Body of pancreas (tissue), 4 donors: ENCODE data around the gene PITPNB. TPM values are rescaled to one million over a fixed set of nuclear protein-coding genes. Genes with fewer than 3 reads are reported as not detected.

Experiments used
- ATAC-seq: fragments of 150-250 bp; one replicate; pipeline ENCODE4 v1.9.1; 2016
- DNase-seq, 4 donors: peaks; one replicate each; pipeline ENCODE4 v3.0.0-alpha.2; 2019
- H3K27ac ChIP-seq, 4 donors: fragments of 200-600 bp; sonication (generic); 1 replicate in 3 of 4; 2 replicates in 1 of 4; pipeline versions ENCODE4 v1.5.1 to v1.6.1; 2016 to 2019; ENCODE audit warnings: mild to moderate bottlenecking in 1 of 4, mixed read lengths in 1 of 4, moderate library complexity in 1 of 4
- H3K27me3 ChIP-seq, 2 donors: fragments of 200-600 bp; sonication (generic); one replicate each; pipeline ENCODE4 v1.6.0; 2016; ENCODE audit warnings: mild to moderate bottlenecking in 1 of 2
- H3K36me3 ChIP-seq, 2 donors: fragments of 200-600 bp; sonication (generic); replicated peaks in 1 of 2; 2 replicates each; pipeline ENCODE4 v1.5.1; 2016; ENCODE audit warnings: low read depth in 2 of 2; ENCODE audit not compliant: insufficient read depth in 1 of 2
- H3K4me1 ChIP-seq: fragments of 200-600 bp; sonication (generic); one replicate; pipeline ENCODE4 v1.6.0; 2016
- H3K4me3 ChIP-seq, 2 donors: fragments of 200-600 bp; sonication (generic); 1 replicate in 1 of 2; 2 replicates in 1 of 2; pipeline ENCODE4 v1.5.1; 2016 to 2019
- H3K9me3 ChIP-seq, 3 donors: fragments of 200-600 bp; sonication (generic); 1 replicate in 2 of 3; 2 replicates in 1 of 3; pipeline ENCODE4 v1.5.1; 2016
- CTCF ChIP-seq, 7 experiments: fragments of 450-650 bp in 4 of 7; fragments of 200-600 bp in 3 of 7; sonication (generic) in 3 of 7; IDR thresholded peaks; one replicate each; pipeline ENCODE4 v1.5.1; 2016 to 2019; ENCODE audit warnings: antibody characterized with exemption in 7 of 7
- POLR2A ChIP-seq, 3 donors: fragments of 450-650 bp; IDR thresholded peaks; one replicate each; pipeline ENCODE4 v1.6.1; 2016; ENCODE audit warnings: antibody characterized with exemption in 3 of 3, mild to moderate bottlenecking in 2 of 3
- WGBS, 2 donors: methylation state at CpG; one replicate each; pipeline ENCODE4 v1.1.5; 2017; 5-methylcytosine and 5-hydroxymethylcytosine counted together
- intact Hi-C: fragments of 100-400 bp; cut with DNase I; formaldehyde crosslinking; loops from one replicate; pipeline ENCODE4 v1.15.1; 2023
- total RNA-seq, 2 donors: library from RNA; depleted of rRNA; stranded (reverse); fragments of >200 nt; gene quantifications; one replicate each; pipeline ENCODE4 v1.1.0, GENCODE V29; 2016

Gene PITPNB
- total RNA-seq = 10 to 100 TPM; 21.3 to 39.6 TPM

GRCh38 chr22:27919222-27919941 lies at the start of gene PITPNB:
Gene PITPNB, minus strand, starts transcription at chr22:27919256. Its CDS starts 65 bp downstream, at chr22:27919191.
- Histone ChIP-seq H3K36me3 (peaks cover 0 to 3% of the 10 kb centered on the region in 2 donors), H3K4me1 (peaks cover 43% of the 10 kb centered on the region)
- 0% methylated on average over 6 to 68 of the region's 68 CpGs for WGBS, 2 donors

GRCh38 chr22:27966168-27967064 lies 47.4 kb upstream of the PITPNB start:
- Histone ChIP-seq H3K4me1 (no peaks in the 10 kb centered on the region), H3K27me3 (no peaks in the 10 kb centered on the region), H3K27ac (no peak overlapping the region), H3K9me3 (no peaks in the 10 kb centered on the region), H3K4me3 (no peak overlapping the region), H3K36me3 (no peaks in the 10 kb centered on the region)
- TF ChIP-seq CTCF (IDR thresholded peaks at IDR 0.05) = no peak
- no peak for TF ChIP-seq POLR2A (IDR thresholded peaks at IDR 0.05)
- DNase-seq (no peak), ATAC-seq (no peak)
- 92 to 94% methylated on average over 15 of the region's 15 CpGs for WGBS, 2 donors
- intact Hi-C loops = no loop called here

More at GRCh38 chr22:27919222-27919941, at the start of gene PITPNB:
- Histone ChIP-seq H3K9me3 (no peaks in the 10 kb centered on the region), H3K27ac (peak within 1 kb of the TSS; percentile 86 to 95 (median 92)), H3K4me3 (peak within 1 kb of the TSS; percentile 82 to 96), H3K27me3 (no peaks in the 10 kb centered on the region)
- peak; percentile 99 for ATAC-seq
- peak; percentile 97 to 99 (median 98) for DNase-seq
- intact Hi-C loops = no loop called here
- TF ChIP-seq CTCF (IDR thresholded peaks at IDR 0.05) = no peak
- peak; percentile 87 to 92 (median 92) for TF ChIP-seq POLR2A (IDR thresholded peaks at IDR 0.05)

GRCh38 chr22:27962268-27963044 lies 43.4 kb upstream of the PITPNB start:
- Histone ChIP-seq H3K4me3 (no peak overlapping the region), H3K27me3 (no peaks in the 10 kb centered on the region), H3K4me1 (peaks cover 9% of the 10 kb centered on the region), H3K9me3 (no peaks in the 10 kb centered on the region), H3K27ac (no peak overlapping the region), H3K36me3 (no peaks in the 10 kb centered on the region)
- DNase-seq (no peak), ATAC-seq (no peak)
- 57 to 62% methylated on average over 9 of the region's 9 CpGs for WGBS, 2 donors
- intact Hi-C loops = no loop called here
- no peak for TF ChIP-seq CTCF (IDR thresholded peaks at IDR 0.05)
- TF ChIP-seq POLR2A (IDR thresholded peaks at IDR 0.05) = no peak

- DNase-seq (no peak), ATAC-seq (no peak)
- H3K36me3 ChIP-seq = no peaks in the 10 kb centered on the region
- no peak overlapping the region for H3K4me3 ChIP-seq
- H3K9me3 ChIP-seq = no peaks in the 10 kb centered on the region
- peaks cover 9% of the 10 kb centered on the region for H3K4me1 ChIP-seq
- WGBS, 2 donors = 39 to 40% methylated on average over 1 of the region's 1 CpG
- no peaks in the 10 kb centered on the region for H3K27me3 ChIP-seq
- H3K27ac ChIP-seq = no peak overlapping the region
- TF ChIP-seq POLR2A (IDR thresholded peaks at IDR 0.05) (no peak), CTCF (IDR thresholded peaks at IDR 0.05) (no peak)
- intact Hi-C loops = no loop called here
These were observed 42.6 kb upstream of the PITPNB start for GRCh38 chr22:27961680-27962079.
